OCI-LY1 (cell line): ENCODE results near the gene SH2D6.

ENCODE experiments used
- H2AFZ ChIP-seq: fragments of 200-600 bp; sonication (generic), shearing (Covaris generic); 2 replicates; pipeline ENCODE4 v1.6.0; 2014; ENCODE audit warnings: antibody characterized with exemption, mild to moderate bottlenecking, low read length
- H3F3A ChIP-seq: fragments of 200-600 bp; sonication (generic), shearing (Covaris generic); 2 replicates; pipeline ENCODE4 v1.6.0; 2014; ENCODE audit warnings: mild to moderate bottlenecking, antibody characterized with exemption, low read length, moderate library complexity; ENCODE audit not compliant: insufficient read depth
- H3K27ac ChIP-seq: fragments of 200-600 bp; sonication (generic); 2 replicates; pipeline ENCODE4 v1.5.1; 2014; ENCODE audit warnings: low read length, mixed run types, mild to moderate bottlenecking, low read depth; ENCODE audit not compliant: poor library complexity, severe bottlenecking
- H3K27me3 ChIP-seq: fragments of 200-600 bp; sonication (generic); 2 replicates; pipeline ENCODE4 v1.6.0; 2014; ENCODE audit warnings: antibody characterized with exemption, mild to moderate bottlenecking, low read length, moderate library complexity; ENCODE audit not compliant: insufficient read depth
- H3K36me3 ChIP-seq: fragments of 200-600 bp; sonication (generic); 2 replicates; pipeline ENCODE4 v1.6.1; 2014; ENCODE audit warnings: mild to moderate bottlenecking, antibody characterized with exemption, low read length, moderate library complexity, mixed read lengths; ENCODE audit not compliant: insufficient read depth
- H3K4me1 ChIP-seq: fragments of 200-600 bp; sonication (generic); 2 replicates; pipeline ENCODE4 v1.5.1; 2014; ENCODE audit warnings: mild to moderate bottlenecking, low read length, moderate library complexity; ENCODE audit not compliant: insufficient read depth, severe bottlenecking
- H3K4me2 ChIP-seq: fragments of 200-600 bp; sonication (generic), shearing (Covaris generic); 2 replicates; pipeline ENCODE4 v1.6.1; 2014; ENCODE audit warnings: low read length
- H3K4me3 ChIP-seq: fragments of 200-600 bp; sonication (generic); 2 replicates; pipeline ENCODE4 v1.5.1; 2014; ENCODE audit warnings: low read length, low read depth, mild to moderate bottlenecking, mixed read lengths; ENCODE audit not compliant: poor library complexity, severe bottlenecking
- H3K79me2 ChIP-seq: fragments of 200-600 bp; shearing (Covaris generic); 2 replicates; pipeline ENCODE4 v1.6.1; 2016; ENCODE audit warnings: mixed run types, low read length, mixed read lengths; ENCODE audit not compliant: insufficient read depth
- H3K9ac ChIP-seq: fragments of 200-600 bp; sonication (generic), shearing (Covaris generic); 2 replicates; pipeline ENCODE4 v1.6.1; 2014; ENCODE audit warnings: mild to moderate bottlenecking, low read length, mixed read lengths
- H3K9me2 ChIP-seq: fragments of 200-600 bp; sonication (generic), shearing (Covaris generic); 2 replicates; pipeline ENCODE4 v1.6.1; 2014; ENCODE audit warnings: low read depth, mild to moderate bottlenecking, low read length, mixed read lengths
- H3K9me3 ChIP-seq: fragments of 200-600 bp; shearing (Covaris generic); 2 replicates; pipeline ENCODE4 v1.6.1; 2014; ENCODE audit warnings: low read length, mixed read lengths
- H4K20me1 ChIP-seq: fragments of 200-600 bp; sonication (generic), shearing (Covaris generic); 2 replicates; pipeline ENCODE4 v1.6.0; 2016; ENCODE audit warnings: mild to moderate bottlenecking, low read length; ENCODE audit not compliant: insufficient read depth
- CTCF ChIP-seq: fragments of 200-600 bp; sonication (generic), shearing (Covaris generic); IDR thresholded peaks from 2 replicates; pipeline ENCODE4 v1.5.1; 2017; ENCODE audit warnings: mild to moderate bottlenecking, antibody characterized with exemption, low read length, moderate library complexity, mixed read lengths
- EZH2 ChIP-seq: fragments of 200-600 bp; sonication (generic), shearing (Covaris generic); IDR thresholded peaks from 2 replicates; pipeline ENCODE4 v1.8.0; 2017; ENCODE audit warnings: borderline replicate concordance, mixed run types, mild to moderate bottlenecking, antibody characterized with exemption, low read length, moderate library complexity, mixed read lengths

Gene SH2D6

GRCh38 chr2:85414761-85415553, 3.6 kb upstream of the SH2D6 start:
- Histone ChIP-seq H3K36me3 (no peaks in the 10 kb centered on the region), H3F3A (no peaks in the 10 kb centered on the region), H3K9ac (no peak overlapping the region), H3K4me2 (no peak overlapping the region), H3K9me3 (no peaks in the 10 kb centered on the region), H2AFZ (no peak overlapping the region), H3K27ac (no peak overlapping the region), H3K4me3 (no peak overlapping the region), H3K9me2 (no peaks in the 10 kb centered on the region), H4K20me1 (no peaks in the 10 kb centered on the region), H3K79me2 (no peaks in the 10 kb centered on the region), H3K4me1 (peaks cover 30% of the 10 kb centered on the region), H3K27me3 (no peaks in the 10 kb centered on the region)
- TF ChIP-seq EZH2: no peak
- TF ChIP-seq CTCF: no peak

DNA sequence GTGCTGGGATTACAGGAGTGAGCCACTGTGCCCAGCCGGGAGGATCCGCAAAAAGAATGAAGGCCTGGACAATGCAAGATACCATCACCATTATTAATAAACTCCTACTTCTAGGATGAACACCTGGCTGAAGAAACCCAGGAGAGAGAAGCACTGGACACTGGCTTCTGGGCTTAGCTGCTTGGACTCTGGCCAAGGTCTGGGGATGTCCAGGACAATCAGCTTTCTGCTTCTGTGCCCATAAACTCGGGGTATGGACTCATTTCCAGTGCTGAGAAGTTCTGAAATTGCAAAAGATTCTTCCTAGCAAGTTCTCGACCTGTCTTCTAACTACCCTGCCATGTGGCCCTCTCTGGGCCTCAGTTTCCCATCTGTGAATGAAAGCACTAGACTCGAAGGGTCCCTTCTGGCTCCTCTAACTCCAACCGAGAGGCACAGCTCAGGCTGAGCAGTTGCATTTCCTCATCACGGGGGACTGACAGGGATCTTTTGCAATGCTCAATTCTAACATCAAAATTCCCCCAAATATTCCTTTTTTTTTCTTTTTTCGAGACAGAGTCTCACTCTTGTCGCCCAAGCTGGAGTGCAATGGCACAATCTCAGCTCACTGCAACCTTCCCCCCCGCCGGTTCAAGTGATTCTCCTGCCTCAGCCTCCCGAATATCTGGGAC, 2.4 kb upstream of the SH2D6 start:
- Histone ChIP-seq H3K4me3 (no peak overlapping the region), H3K9ac (no peak overlapping the region), H3K36me3 (no peaks in the 10 kb centered on the region), H3K79me2 (no peaks in the 10 kb centered on the region), H2AFZ (no peak overlapping the region), H3F3A (no peaks in the 10 kb centered on the region), H3K9me2 (no peaks in the 10 kb centered on the region), H4K20me1 (no peaks in the 10 kb centered on the region), H3K4me1 (peaks cover 36% of the 10 kb centered on the region), H3K9me3 (no peaks in the 10 kb centered on the region), H3K4me2 (no peak overlapping the region), H3K27me3 (no peaks in the 10 kb centered on the region), H3K27ac (no peak overlapping the region)
- TF ChIP-seq CTCF (no peak), EZH2 (no peak)

- TF ChIP-seq EZH2 (no peak), CTCF (no peak)
- Histone ChIP-seq H3K79me2 (no peaks in the 10 kb centered on the region), H3K36me3 (no peaks in the 10 kb centered on the region), H3K9me3 (no peaks in the 10 kb centered on the region), H4K20me1 (no peaks in the 10 kb centered on the region), H3K27me3 (no peaks in the 10 kb centered on the region), H3F3A (no peaks in the 10 kb centered on the region), H3K27ac (peak overlapping the region; percentile 80), H3K9me2 (no peaks in the 10 kb centered on the region), H3K4me1 (peaks cover 36% of the 10 kb centered on the region), H3K4me2 (peak overlapping the region; percentile 93), H3K9ac (peak overlapping the region; percentile 82), H2AFZ (peak overlapping the region; percentile 5; the same call in 1 of the 2 replicates), H3K4me3 (peak overlapping the region; percentile 76)
Observed at GRCh38 chr2:85419009-85419675, 628 bp downstream of the SH2D6 start.
